Rectal smooth muscle tissue (tissue), 1 donor: Measurements from ENCODE around the gene SHMT2.
"Not testable (repeated sequence)": the region's sequence is repeated elsewhere in the genome, so short reads cannot be mapped to it uniquely, and the experiment has no call there.

Experiments used
- H3K27ac ChIP-seq: one replicate; pipeline ENCODE4 v1.7.0; 2013; ENCODE audit warnings: low read depth, low read length, inconsistent platforms
- H3K27me3 ChIP-seq: one replicate; pipeline ENCODE4 v1.7.0; 2013; ENCODE audit warnings: low read length; ENCODE audit not compliant: control insufficient read depth, insufficient read depth
- H3K36me3 ChIP-seq: one replicate; pipeline ENCODE4 v1.7.0; 2013; ENCODE audit warnings: low read length; ENCODE audit not compliant: control insufficient read depth, insufficient read depth
- H3K4me1 ChIP-seq: one replicate; pipeline ENCODE4 v1.7.0; 2013; ENCODE audit warnings: low read length; ENCODE audit not compliant: control insufficient read depth, insufficient read depth
- H3K4me3 ChIP-seq: one replicate; pipeline ENCODE4 v1.7.0; 2013; ENCODE audit warnings: low read length
- H3K9ac ChIP-seq: one replicate; pipeline ENCODE4 v1.7.0; 2013; ENCODE audit warnings: low read length

SHMT2 gene

DNA sequence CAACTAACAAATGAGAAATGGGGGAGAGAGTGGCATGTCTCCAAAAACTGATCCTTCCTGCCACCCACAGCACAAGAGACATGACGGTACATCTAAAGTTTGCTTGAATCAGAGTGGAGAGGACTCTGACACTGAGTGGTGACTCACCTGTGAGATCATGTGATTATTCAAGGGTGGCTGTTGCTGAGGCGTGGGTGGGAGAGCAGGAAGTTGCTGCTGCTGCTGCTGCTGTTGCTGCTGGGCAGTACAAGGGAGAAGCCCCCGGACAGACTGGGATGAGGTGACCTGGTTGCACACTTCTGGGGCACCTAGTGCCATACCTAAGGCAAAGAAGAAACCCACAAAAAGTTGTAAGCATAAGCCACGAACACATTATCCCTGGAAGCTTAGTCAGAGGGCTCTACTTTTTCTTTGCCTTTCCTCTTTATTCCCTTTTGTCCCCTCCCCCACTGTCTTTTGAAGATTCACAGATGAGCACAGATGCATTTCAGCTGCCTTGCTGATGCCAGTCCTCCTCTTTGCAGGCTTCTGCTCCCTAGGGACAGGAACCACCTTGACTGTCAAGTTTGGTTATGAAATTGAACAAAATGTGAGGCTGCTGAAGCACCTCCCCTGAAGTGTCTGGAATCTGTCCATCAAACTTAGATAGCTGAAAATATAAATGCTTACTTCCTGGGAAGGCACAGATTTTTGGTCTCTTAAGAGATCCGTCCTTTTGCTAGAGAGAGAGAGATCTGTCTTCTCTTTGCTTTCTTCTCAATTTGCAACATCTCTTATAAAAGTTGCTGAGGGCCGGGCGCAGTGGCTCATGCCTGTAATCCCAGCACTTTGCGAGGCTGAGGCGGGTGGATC, 50.9 kb downstream of the SHMT2 start:
- Histone ChIP-seq H3K4me3 (no peak overlapping the region), H3K27ac (no peak overlapping the region), H3K9ac (no peak overlapping the region), H3K36me3 (peaks cover 26% of the 10 kb centered on the region), H3K27me3 (no peaks in the 10 kb centered on the region), H3K4me1 (no peaks in the 10 kb centered on the region)

DNA sequence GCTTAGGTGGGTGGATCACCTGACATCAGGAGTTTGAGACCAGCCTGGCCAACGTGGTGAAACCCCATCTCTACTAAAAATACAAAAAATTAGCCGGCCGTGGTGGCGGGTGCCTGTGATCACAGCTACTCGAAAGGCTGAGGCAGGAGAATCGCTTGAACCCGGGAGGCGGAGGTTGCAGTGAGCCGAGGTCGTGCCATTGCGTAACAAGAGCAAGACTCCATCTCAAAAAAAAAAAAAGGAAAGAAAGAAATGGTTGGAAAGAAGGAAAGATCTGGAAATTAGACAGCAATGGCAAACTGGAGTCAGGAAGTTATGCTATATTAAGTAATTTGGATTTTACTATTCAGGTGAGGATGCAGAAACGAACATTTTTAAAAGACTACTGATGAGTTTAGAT, 52.6 kb downstream of the SHMT2 start:
- not testable (repeated sequence) for H3K27ac ChIP-seq, H3K4me3 ChIP-seq, H3K9ac ChIP-seq, H3K27me3 ChIP-seq, H3K4me1 ChIP-seq
- H3K36me3 ChIP-seq: peaks cover 25% of the 10 kb centered on the region
